Caco-2 (cell line): ENCODE data around the gene ST6GALNAC3. TPM values are rescaled to one million over a fixed set of nuclear protein-coding genes. Genes with fewer than 3 reads are reported as not detected.

Source experiments
- BruUV-seq: library from RNA; stranded (reverse); fragments of 400-500 nt; replicated peaks from 2 replicates; lab custom pipeline; 2021; lab: Mats Ljungman, UMichigan
- CTCF ChIA-PET: fragments of 300-600 bp; sonication (Branson Sonifier 250); formaldehyde crosslinking; loops from one replicate; lab custom pipeline; 2022; ENCODE audit warnings: antibody characterized with exemption; lab: Charles Lee
- POLR2A ChIA-PET: fragments of 300-600 bp; sonication (Branson Sonifier 250); formaldehyde crosslinking; loops from one replicate; lab custom pipeline; 2022; ENCODE audit warnings: antibody characterized with exemption; lab: Charles Lee
- DNase-seq, 2 experiments: peaks; one replicate each; pipeline versions ENCODE4 v3.0.0 to v3.0.0-alpha.2; 2020 to 2022
- H3K27me3 ChIP-seq: replicated peaks from 2 replicates; pipeline ENCODE4 v1.6.0; 2011; ENCODE audit warnings: low read length; ENCODE audit not compliant: control insufficient read depth, insufficient read depth
- H3K36me3 ChIP-seq: 2 replicates; pipeline ENCODE4 v1.5.1; 2011; ENCODE audit warnings: low read length; ENCODE audit not compliant: control insufficient read depth, insufficient read depth
- H3K4me1 ChIP-seq: fragments of 250-450 bp; sonication (Bioruptor Pico); 2 replicates; pipeline ENCODE4 v1.5.1; 2020; ENCODE audit warnings: mild to moderate bottlenecking
- H3K4me3 ChIP-seq: 2 replicates; pipeline ENCODE4 v1.5.1; 2011; ENCODE audit warnings: low read depth, mild to moderate bottlenecking, control low read depth, low read length
- H3K9me3 ChIP-seq: fragments of 250-450 bp; sonication (Bioruptor Pico); 2 replicates; pipeline ENCODE4 v1.5.1; 2020; ENCODE audit warnings: mild to moderate bottlenecking, moderate library complexity
- H3K27ac Mint-ChIP-seq: one replicate; pipeline ENCODE4 v1.8.0; 2022; ENCODE audit warnings: mixed read lengths; ENCODE audit not compliant: unreplicated experiment
- H3K27me3 Mint-ChIP-seq: one replicate; pipeline ENCODE4 v1.8.0; 2022; ENCODE audit warnings: mixed read lengths; ENCODE audit not compliant: insufficient read depth, unreplicated experiment
- H3K36me3 Mint-ChIP-seq: one replicate; pipeline ENCODE4 v1.8.0; 2022; ENCODE audit warnings: mild to moderate bottlenecking, mixed read lengths; ENCODE audit not compliant: insufficient read depth, unreplicated experiment
- H3K4me1 Mint-ChIP-seq: one replicate; pipeline ENCODE4 v1.8.0; 2022; ENCODE audit warnings: low read depth, mixed read lengths; ENCODE audit not compliant: unreplicated experiment
- H3K4me3 Mint-ChIP-seq: one replicate; pipeline ENCODE4 v1.8.0; 2022; ENCODE audit warnings: mild to moderate bottlenecking, moderate library complexity, mixed read lengths; ENCODE audit not compliant: unreplicated experiment
- H3K9me3 Mint-ChIP-seq: one replicate; pipeline ENCODE4 v1.8.0; 2022; ENCODE audit warnings: mixed read lengths; ENCODE audit not compliant: unreplicated experiment
- intact Hi-C: fragments of 100-400 bp; cut with micrococcal nuclease; formaldehyde crosslinking; loops from one replicate; pipeline ENCODE4 v1.10.0; 2022; ENCODE audit not compliant: unreplicated experiment
- total RNA-seq: library from RNA; stranded (reverse); gene quantifications from 2 replicates; pipeline ENCODE4 v1.2.3, GENCODE V29; 2022
- TF ChIP-seq, protein P1 (sequence below), 2 experiments: fragments of 200-600 bp in 1 of 2; IDR thresholded peaks; 1 replicate in 1 of 2; 2 replicates in 1 of 2; pipeline versions ENCODE4 v1.5.1 to v1.8.0; 2011 to 2022; ENCODE audit warnings: antibody characterized with exemption in 1 of 2, control low read depth in 1 of 2, inconsistent platforms in 1 of 2, low read depth in 1 of 2, low read length in 1 of 2, mild to moderate bottlenecking in 1 of 2, moderate library complexity in 1 of 2; ENCODE audit not compliant: insufficient read depth in 1 of 2, severe bottlenecking in 1 of 2, unreplicated experiment in 1 of 2

Gene ST6GALNAC3
- total RNA-seq, 1 experiment from 2014 or later, result 16.0 TPM

DNA sequence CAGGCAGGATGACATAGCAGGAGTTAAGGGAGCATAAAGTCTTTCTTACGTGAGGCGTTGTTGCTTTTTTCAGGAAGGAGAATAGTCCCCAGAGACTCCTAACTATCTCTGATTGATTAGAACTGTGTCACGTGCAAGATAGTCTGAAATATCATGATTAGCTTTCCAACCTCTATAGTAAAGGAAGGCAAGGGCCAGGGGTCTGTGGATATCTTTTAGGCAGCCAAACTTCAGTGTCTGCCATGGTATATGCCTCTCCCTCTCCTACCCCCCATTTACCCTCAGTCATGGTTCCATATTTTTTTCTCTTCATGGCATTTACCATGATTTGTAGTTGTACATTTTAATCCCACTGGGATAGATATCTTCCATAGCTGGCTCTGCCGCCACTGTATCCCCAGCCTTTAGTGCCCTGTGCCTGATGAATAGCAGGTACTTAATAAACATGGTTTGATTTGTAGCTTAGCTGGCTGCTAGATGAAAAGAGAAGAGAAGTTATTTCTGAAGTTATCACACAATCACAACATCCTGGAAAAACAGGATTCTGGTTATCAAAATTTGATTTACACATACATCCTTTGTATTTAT, 474.1 kb downstream of the ST6GALNAC3 start:
- H3K4me3 Mint-ChIP-seq, result no peak overlapping the region
- no peaks in the 10 kb centered on the region for H3K27me3 Mint-ChIP-seq
- CTCF ChIA-PET, result no interaction called here
- no peak for DNase-seq
- POLR2A ChIA-PET, result no interaction called here
- no peak overlapping the region for H3K27ac Mint-ChIP-seq
- H3K27me3 ChIP-seq, result no peaks in the 10 kb centered on the region
- H3K4me1 Mint-ChIP-seq, result peaks cover 6% of the 10 kb centered on the region
- intact Hi-C loops, result loop anchor here (2.0 to 5.0 kb wide), 2 partner anchors 150 to 216 kb away; no protein-coding TSS in a partner anchor
- H3K4me3 ChIP-seq, result no peak overlapping the region
- TF ChIP-seq, protein P1, sequence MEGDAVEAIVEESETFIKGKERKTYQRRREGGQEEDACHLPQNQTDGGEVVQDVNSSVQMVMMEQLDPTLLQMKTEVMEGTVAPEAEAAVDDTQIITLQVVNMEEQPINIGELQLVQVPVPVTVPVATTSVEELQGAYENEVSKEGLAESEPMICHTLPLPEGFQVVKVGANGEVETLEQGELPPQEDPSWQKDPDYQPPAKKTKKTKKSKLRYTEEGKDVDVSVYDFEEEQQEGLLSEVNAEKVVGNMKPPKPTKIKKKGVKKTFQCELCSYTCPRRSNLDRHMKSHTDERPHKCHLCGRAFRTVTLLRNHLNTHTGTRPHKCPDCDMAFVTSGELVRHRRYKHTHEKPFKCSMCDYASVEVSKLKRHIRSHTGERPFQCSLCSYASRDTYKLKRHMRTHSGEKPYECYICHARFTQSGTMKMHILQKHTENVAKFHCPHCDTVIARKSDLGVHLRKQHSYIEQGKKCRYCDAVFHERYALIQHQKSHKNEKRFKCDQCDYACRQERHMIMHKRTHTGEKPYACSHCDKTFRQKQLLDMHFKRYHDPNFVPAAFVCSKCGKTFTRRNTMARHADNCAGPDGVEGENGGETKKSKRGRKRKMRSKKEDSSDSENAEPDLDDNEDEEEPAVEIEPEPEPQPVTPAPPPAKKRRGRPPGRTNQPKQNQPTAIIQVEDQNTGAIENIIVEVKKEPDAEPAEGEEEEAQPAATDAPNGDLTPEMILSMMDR (IDR thresholded peaks at IDR 0.05; ENCODE audit: insufficient read depth in 1 of 2, low read depth in 1 of 2, low read length in 1 of 2, severe bottlenecking in 1 of 2, unreplicated experiment in 1 of 2), result no peak
- H3K9me3 Mint-ChIP-seq, result no peaks in the 10 kb centered on the region
- no peaks in the 10 kb centered on the region for H3K9me3 ChIP-seq
- no peaks in the 10 kb centered on the region for H3K4me1 ChIP-seq
- no peaks in the 10 kb centered on the region for H3K36me3 ChIP-seq
- no peaks in the 10 kb centered on the region for H3K36me3 Mint-ChIP-seq
- no TSS peak for BruUV-seq

DNA sequence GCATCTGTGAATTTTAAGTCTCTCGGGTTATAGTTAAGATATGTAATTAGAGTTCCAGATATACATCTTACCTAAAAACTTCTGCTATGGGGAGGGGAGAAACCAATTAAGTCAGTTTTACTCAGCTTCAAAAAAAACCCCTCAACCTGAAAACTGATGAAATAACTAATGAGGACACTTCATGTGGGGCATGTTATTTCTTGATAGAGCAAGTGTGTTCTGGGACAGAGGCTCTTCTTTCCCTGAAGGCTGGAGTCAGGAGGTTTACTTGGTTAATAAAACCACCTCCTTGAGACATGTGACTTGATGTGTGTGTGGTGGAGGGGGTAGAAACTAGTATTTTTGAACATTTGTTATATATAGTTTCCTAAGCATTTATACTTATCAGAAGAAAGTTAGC, 479.7 kb downstream of the ST6GALNAC3 start:
- no peaks in the 10 kb centered on the region for H3K36me3 Mint-ChIP-seq
- TF ChIP-seq, protein P1 (IDR thresholded peaks at IDR 0.05; ENCODE audit: insufficient read depth in 1 of 2, low read depth in 1 of 2, low read length in 1 of 2, severe bottlenecking in 1 of 2, unreplicated experiment in 1 of 2), result no peak
- H3K9me3 Mint-ChIP-seq, result no peaks in the 10 kb centered on the region
- no TSS peak for BruUV-seq
- Histone ChIP-seq H3K27me3 (no peaks in the 10 kb centered on the region), H3K36me3 (no peaks in the 10 kb centered on the region), H3K4me1 (no peaks in the 10 kb centered on the region), H3K4me3 (no peak overlapping the region), H3K9me3 (no peaks in the 10 kb centered on the region)
- H3K27ac Mint-ChIP-seq, result no peak overlapping the region
- ChIA-PET CTCF (no interaction called here), POLR2A (no interaction called here)
- intact Hi-C loops, result no loop called here
- H3K4me1 Mint-ChIP-seq, result no peaks in the 10 kb centered on the region
- no peaks in the 10 kb centered on the region for H3K27me3 Mint-ChIP-seq
- DNase-seq, result no peak
- H3K4me3 Mint-ChIP-seq, result no peak overlapping the region

DNA sequence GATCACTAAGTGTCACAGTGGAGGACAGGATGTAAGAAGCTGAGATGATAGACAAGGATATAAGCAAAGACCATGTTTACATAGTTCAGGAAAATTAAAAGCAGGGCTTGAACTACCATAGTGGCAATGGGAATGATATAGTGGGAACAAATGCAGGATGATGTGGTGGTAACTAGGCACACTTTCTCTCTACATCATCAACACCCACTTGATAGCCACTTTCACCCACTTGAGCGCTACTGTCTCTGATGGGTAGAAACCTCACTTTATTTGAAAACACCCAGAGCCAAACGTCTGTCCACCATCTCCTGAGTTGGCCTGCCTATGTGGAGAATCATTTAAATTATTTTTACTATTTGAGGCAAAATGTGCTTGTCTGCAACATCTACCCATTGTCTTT, 487.7 kb downstream of the ST6GALNAC3 start:
- Mint-ChIP-seq H3K27me3 (no peaks in the 10 kb centered on the region), H3K9me3 (no peaks in the 10 kb centered on the region), H3K27ac (no peak overlapping the region), H3K4me3 (no peak overlapping the region), H3K36me3 (no peaks in the 10 kb centered on the region), H3K4me1 (no peaks in the 10 kb centered on the region)
- no peaks in the 10 kb centered on the region for H3K27me3 ChIP-seq
- H3K9me3 ChIP-seq, result no peaks in the 10 kb centered on the region
- H3K4me3 ChIP-seq, result no peak overlapping the region
- CTCF ChIA-PET, result no interaction called here
- DNase-seq, result no peak
- intact Hi-C loops, result no loop called here
- H3K4me1 ChIP-seq, result no peaks in the 10 kb centered on the region
- POLR2A ChIA-PET, result no interaction called here
- TF ChIP-seq, protein P1 (IDR thresholded peaks at IDR 0.05; ENCODE audit: insufficient read depth in 1 of 2, low read depth in 1 of 2, low read length in 1 of 2, severe bottlenecking in 1 of 2, unreplicated experiment in 1 of 2), result no peak
- H3K36me3 ChIP-seq, result no peaks in the 10 kb centered on the region
- BruUV-seq, result no TSS peak
